Stimulated activated CD8-positive, alpha-beta memory T cell treated with anti-CD3 and anti-CD28 coated beads, Interleukin-4, amount 100 ng/mL, for 48 hours (primary cell): ENCODE measurements around the gene TTYH1.

Experiments
- DNase-seq: peaks from one replicate; pipeline ENCODE4 v3.0.0-alpha.2; 2020

Gene TTYH1

DNA sequence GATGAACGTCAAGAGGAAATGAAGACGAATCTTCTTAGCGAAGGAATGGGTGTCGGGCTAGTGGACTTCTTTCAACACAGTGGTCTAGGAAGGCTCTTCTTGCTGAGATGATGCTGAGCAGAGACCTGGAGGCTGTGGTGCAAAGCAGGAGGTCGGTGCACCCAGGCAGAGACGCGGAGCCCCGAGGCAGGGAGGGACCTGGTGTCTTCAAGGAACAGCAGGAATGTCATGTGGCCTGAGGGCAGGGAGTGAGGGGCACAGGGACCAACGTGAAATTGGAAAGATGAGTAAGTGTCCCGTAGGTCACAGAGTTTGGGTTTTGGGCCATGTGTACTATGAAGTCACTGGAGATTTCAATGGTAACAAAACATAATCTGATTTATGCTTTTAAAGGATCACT lies 69.2 kb downstream of the TTYH1 start:
- no peak for DNase-seq

- DNase-seq: no peak
Observed at GRCh38 chr19:54485851-54486250, 70.6 kb downstream of the TTYH1 start.
